Skeletal muscle tissue (tissue), 4 donors: Measurements from ENCODE around the gene BRAT1. TPM values are rescaled to one million over a fixed set of nuclear protein-coding genes. Genes with fewer than 3 reads are reported as not detected.

ENCODE experiments used
- H3K27ac ChIP-seq: one replicate; pipeline ENCODE4 v1.7.0; 2013; ENCODE audit warnings: mild to moderate bottlenecking, low read depth, low read length, inconsistent platforms
- H3K27me3 ChIP-seq, 3 donors: one replicate each; pipeline ENCODE4 v1.7.0; 2013; ENCODE audit warnings: low read length in 3 of 3; ENCODE audit not compliant: control insufficient read depth in 3 of 3, insufficient read depth in 3 of 3
- H3K36me3 ChIP-seq, 3 donors: one replicate each; pipeline ENCODE4 v1.7.0; 2013; ENCODE audit warnings: low read length in 3 of 3; ENCODE audit not compliant: control insufficient read depth in 3 of 3, insufficient read depth in 3 of 3
- H3K4me1 ChIP-seq, 3 donors: one replicate each; pipeline ENCODE4 v1.7.0; 2013; ENCODE audit warnings: low read length in 3 of 3, mild to moderate bottlenecking in 3 of 3; ENCODE audit not compliant: control insufficient read depth in 3 of 3, insufficient read depth in 3 of 3
- H3K4me3 ChIP-seq, 3 donors: one replicate each; pipeline ENCODE4 v1.7.0; 2013; ENCODE audit warnings: low read length in 3 of 3
- H3K9ac ChIP-seq, 3 donors: one replicate each; pipeline ENCODE4 v1.7.0; 2013; ENCODE audit warnings: low read length in 3 of 3, mild to moderate bottlenecking in 3 of 3, moderate library complexity in 2 of 3, low read depth in 1 of 3
- H3K9me3 ChIP-seq, 3 donors: one replicate each; pipeline ENCODE4 v1.7.0; 2013; ENCODE audit warnings: low read length in 3 of 3; ENCODE audit not compliant: control insufficient read depth in 3 of 3
- total RNA-seq: library from RNA; depleted of rRNA; stranded (reverse); fragments of >200 nt; gene quantifications from one replicate; pipeline ENCODE4 v1.2.3, GENCODE V29; 2014
- donor health status: Osteomylitis.

Gene BRAT1
- total RNA-seq, 1 donor from 2014 or later, result 18.3 TPM

GRCh38 chr7:2546776-2547586 is 8.3 kb downstream of the BRAT1 start:
- no peaks in the 10 kb centered on the region for H3K9me3 ChIP-seq
- peaks cover 36 to 45% (median 44%) of the 10 kb centered on the region in 3 donors for H3K36me3 ChIP-seq
- H3K9ac ChIP-seq, result no peak overlapping the region
- H3K27ac ChIP-seq, result no peak overlapping the region
- H3K27me3 ChIP-seq, result no peaks in the 10 kb centered on the region
- H3K4me1 ChIP-seq, result no peaks in the 10 kb centered on the region
- no peak overlapping the region for H3K4me3 ChIP-seq

- Histone ChIP-seq H3K27me3 (no peaks in the 10 kb centered on the region), H3K4me3 (no peak overlapping the region), H3K36me3 (peaks cover 45 to 52% (median 51%) of the 10 kb centered on the region in 3 donors), H3K27ac (no peak overlapping the region), H3K9ac (no peak overlapping the region), H3K9me3 (no peaks in the 10 kb centered on the region), H3K4me1 (no peaks in the 10 kb centered on the region)
Measured at GRCh38 chr7:2545746-2546425, 9.4 kb downstream of the BRAT1 start.

GRCh38 chr7:2544541-2545188 is 10.7 kb downstream of the BRAT1 start:
- no peak overlapping the region for H3K27ac ChIP-seq
- no peaks in the 10 kb centered on the region for H3K9me3 ChIP-seq
- no peaks in the 10 kb centered on the region for H3K4me1 ChIP-seq
- H3K4me3 ChIP-seq, result no peak overlapping the region
- no peak overlapping the region for H3K9ac ChIP-seq
- H3K27me3 ChIP-seq, result no peaks in the 10 kb centered on the region
- peaks cover 47 to 55% (median 53%) of the 10 kb centered on the region in 3 donors for H3K36me3 ChIP-seq

- no peaks in the 10 kb centered on the region for H3K4me1 ChIP-seq
- no peak overlapping the region for H3K4me3 ChIP-seq
- H3K9me3 ChIP-seq, result no peaks in the 10 kb centered on the region
- peaks cover 59 to 66% (median 62%) of the 10 kb centered on the region in 3 donors for H3K36me3 ChIP-seq
- no peak overlapping the region for H3K27ac ChIP-seq
- H3K27me3 ChIP-seq, result no peaks in the 10 kb centered on the region
- no peak overlapping the region for H3K9ac ChIP-seq
Measured at GRCh38 chr7:2542916-2543871, 12.1 kb downstream of the BRAT1 start.

- Histone ChIP-seq H3K27me3 (no peaks in the 10 kb centered on the region), H3K9me3 (no peaks in the 10 kb centered on the region), H3K36me3 (peaks cover 57 to 68% (median 58%) of the 10 kb centered on the region in 3 donors), H3K4me3 (no peak overlapping the region), H3K4me1 (no peaks in the 10 kb centered on the region), H3K27ac (no peak overlapping the region), H3K9ac (no peak overlapping the region)
Measured at GRCh38 chr7:2542011-2542915, 13.1 kb downstream of the BRAT1 start.

- H3K4me3 ChIP-seq, result no peak overlapping the region
- H3K9ac ChIP-seq, result no peak overlapping the region
- H3K36me3 ChIP-seq, result peaks cover 50 to 62% (median 54%) of the 10 kb centered on the region in 3 donors
Measured at GRCh38 chr7:2541291-2542010, 13.9 kb downstream of the BRAT1 start.

GRCh38 chr7:2540641-2541051 is 14.7 kb downstream of the BRAT1 start:
- Histone ChIP-seq H3K36me3 (peaks cover 45 to 58% (median 49%) of the 10 kb centered on the region in 3 donors), H3K27ac (no peak overlapping the region), H3K27me3 (no peaks in the 10 kb centered on the region), H3K9me3 (no peaks in the 10 kb centered on the region), H3K9ac (no peak overlapping the region), H3K4me3 (no peak overlapping the region), H3K4me1 (no peaks in the 10 kb centered on the region)

More at GRCh38 chr7:2541291-2542010, 13.9 kb downstream of the BRAT1 start:
- H3K9me3 ChIP-seq, result no peaks in the 10 kb centered on the region
- no peak overlapping the region for H3K27ac ChIP-seq
- H3K27me3 ChIP-seq, result no peaks in the 10 kb centered on the region
- H3K4me1 ChIP-seq, result no peaks in the 10 kb centered on the region

- H3K27ac ChIP-seq, result no peak overlapping the region
- no peak overlapping the region for H3K9ac ChIP-seq
- H3K9me3 ChIP-seq, result no peaks in the 10 kb centered on the region
- H3K4me1 ChIP-seq, result no peaks in the 10 kb centered on the region
- no peaks in the 10 kb centered on the region for H3K27me3 ChIP-seq
- H3K36me3 ChIP-seq, result peaks cover 43 to 58% (median 48%) of the 10 kb centered on the region in 3 donors
- no peak overlapping the region for H3K4me3 ChIP-seq
Measured at GRCh38 chr7:2540133-2540532, 15.2 kb downstream of the BRAT1 start.
